ENCODE results near the gene AIF1L.

AIF1L gene

GRCh38 chr9:131078427-131079366 lies 17.6 kb upstream of the AIF1L start:
- DNase-seq (ENCODE audit: low read depth) = no peak

- DNase-seq (ENCODE audit: low read depth) = no peak
Measured at GRCh38 chr9:131080589-131080988, 15.7 kb upstream of the AIF1L start.

GRCh38 chr9:131081868-131082267 lies 14.5 kb upstream of the AIF1L start:
- DNase-seq (ENCODE audit: low read depth) = no peak

- no peak for DNase-seq (ENCODE audit: low read depth)
Measured at GRCh38 chr9:131082774-131083512, 13.4 kb upstream of the AIF1L start.

- DNase-seq (ENCODE audit: low read depth) = no peak
Measured at GRCh38 chr9:131084661-131085369, 11.5 kb upstream of the AIF1L start.

GRCh38 chr9:131085370-131086122 lies 10.8 kb upstream of the AIF1L start:
- DNase-seq (ENCODE audit: low read depth) = no peak

GRCh38 chr9:131087354-131087893 lies 8.9 kb upstream of the AIF1L start:
- DNase-seq (ENCODE audit: low read depth) = no peak

- no peak for DNase-seq (ENCODE audit: low read depth)
Measured at GRCh38 chr9:131090025-131090787, 6.1 kb upstream of the AIF1L start.

GRCh38 chr9:131091352-131091992 lies 4.9 kb upstream of the AIF1L start:
- DNase-seq (ENCODE audit: low read depth) = no peak

GRCh38 chr9:131092030-131092429 lies 4.3 kb upstream of the AIF1L start:
- no peak for DNase-seq (ENCODE audit: low read depth)

- DNase-seq (ENCODE audit: low read depth) = no peak
Measured at GRCh38 chr9:131092548-131093440, 3.5 kb upstream of the AIF1L start.

- no peak for DNase-seq (ENCODE audit: low read depth)
Measured at GRCh38 chr9:131094015-131094414, 2.3 kb upstream of the AIF1L start.

- no peak for DNase-seq (ENCODE audit: low read depth)
Measured at GRCh38 chr9:131094622-131095021, 1.7 kb upstream of the AIF1L start.

GRCh38 chr9:131095666-131096268 lies 564 bp upstream of the AIF1L start:
- DNase-seq (ENCODE audit: low read depth) = no peak

- DNase-seq (ENCODE audit: low read depth) = no peak
Measured at GRCh38 chr9:131097126-131097947, 1.0 kb downstream of the AIF1L start.

- no peak for DNase-seq (ENCODE audit: low read depth)
Measured at GRCh38 chr9:131097948-131098278, 1.6 kb downstream of the AIF1L start.

GRCh38 chr9:131098391-131099101 lies 2.2 kb downstream of the AIF1L start:
- no peak for DNase-seq (ENCODE audit: low read depth)

Measured in stimulated activated CD8-positive, alpha-beta memory T cell treated with anti-CD3 and anti-CD28 coated beads, Interleukin-4, amount 100 ng/mL, for 24 hours (primary cell).